Epithelial cell of esophagus (primary cell): ENCODE results near the gene RFPL3.
"Not testable (repeated sequence)": the region's sequence is repeated elsewhere in the genome, so short reads cannot be mapped to it uniquely, and the experiment has no call there.

Experiments
- DNase-seq: peaks from one replicate; pipeline ENCODE4 v3.0.0; 2010; ENCODE audit warnings: low read depth
- H3K4me3 ChIP-seq: 2 replicates; pipeline ENCODE4 v1.5.1; 2011; ENCODE audit warnings: mild to moderate bottlenecking, low read length, control low read depth
- TF ChIP-seq, protein P1 (sequence below): IDR thresholded peaks from 2 replicates; pipeline ENCODE4 v1.5.1; 2011; ENCODE audit warnings: low read depth, mild to moderate bottlenecking, low read length, control low read depth, inconsistent platforms; ENCODE audit not compliant: insufficient read depth; ENCODE audit errors: missing control alignments

RFPL3 gene

DNA sequence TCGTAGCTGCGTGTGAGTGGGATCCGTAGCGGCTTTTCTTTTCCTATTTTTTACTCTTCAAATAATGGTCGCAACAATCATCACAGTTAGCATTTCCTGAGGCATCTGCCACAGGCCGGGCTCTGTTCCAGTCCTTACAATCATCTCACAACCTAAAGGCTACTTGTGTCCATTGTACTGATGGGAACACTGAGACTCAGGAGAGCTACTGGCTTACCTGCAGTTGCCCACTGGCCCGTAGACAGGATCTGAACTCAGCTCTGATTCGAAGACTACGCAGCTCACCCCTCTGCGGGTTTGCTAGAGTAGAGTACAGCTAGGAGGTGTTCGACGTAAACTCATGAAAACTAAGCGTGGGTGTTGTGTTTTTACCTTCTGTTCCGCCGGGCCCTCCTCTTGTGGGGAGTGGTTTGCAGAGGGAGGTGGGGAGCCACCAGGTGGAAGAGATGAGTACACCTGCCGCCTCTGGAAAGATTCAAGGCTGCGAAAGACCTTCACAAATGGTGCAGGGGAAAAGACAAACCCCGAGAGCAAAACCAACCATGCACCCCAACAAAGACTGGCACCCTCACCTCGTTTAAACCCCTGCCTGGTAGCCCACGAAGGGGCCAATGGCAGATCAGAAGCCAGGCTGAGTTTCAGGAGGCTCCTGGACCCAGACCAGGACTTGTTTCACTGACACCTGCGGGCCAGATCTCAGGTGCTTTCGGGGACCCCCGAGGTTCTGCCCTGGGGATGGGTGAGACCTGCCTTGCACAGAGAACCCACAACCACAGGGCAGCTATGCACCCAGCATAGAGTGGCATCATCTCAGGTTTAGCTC lies 18.3 kb upstream of the RFPL3 start:
- TF ChIP-seq, protein P1, sequence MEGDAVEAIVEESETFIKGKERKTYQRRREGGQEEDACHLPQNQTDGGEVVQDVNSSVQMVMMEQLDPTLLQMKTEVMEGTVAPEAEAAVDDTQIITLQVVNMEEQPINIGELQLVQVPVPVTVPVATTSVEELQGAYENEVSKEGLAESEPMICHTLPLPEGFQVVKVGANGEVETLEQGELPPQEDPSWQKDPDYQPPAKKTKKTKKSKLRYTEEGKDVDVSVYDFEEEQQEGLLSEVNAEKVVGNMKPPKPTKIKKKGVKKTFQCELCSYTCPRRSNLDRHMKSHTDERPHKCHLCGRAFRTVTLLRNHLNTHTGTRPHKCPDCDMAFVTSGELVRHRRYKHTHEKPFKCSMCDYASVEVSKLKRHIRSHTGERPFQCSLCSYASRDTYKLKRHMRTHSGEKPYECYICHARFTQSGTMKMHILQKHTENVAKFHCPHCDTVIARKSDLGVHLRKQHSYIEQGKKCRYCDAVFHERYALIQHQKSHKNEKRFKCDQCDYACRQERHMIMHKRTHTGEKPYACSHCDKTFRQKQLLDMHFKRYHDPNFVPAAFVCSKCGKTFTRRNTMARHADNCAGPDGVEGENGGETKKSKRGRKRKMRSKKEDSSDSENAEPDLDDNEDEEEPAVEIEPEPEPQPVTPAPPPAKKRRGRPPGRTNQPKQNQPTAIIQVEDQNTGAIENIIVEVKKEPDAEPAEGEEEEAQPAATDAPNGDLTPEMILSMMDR, result no peak
- no peak for DNase-seq
- no peak overlapping the region for H3K4me3 ChIP-seq

DNA sequence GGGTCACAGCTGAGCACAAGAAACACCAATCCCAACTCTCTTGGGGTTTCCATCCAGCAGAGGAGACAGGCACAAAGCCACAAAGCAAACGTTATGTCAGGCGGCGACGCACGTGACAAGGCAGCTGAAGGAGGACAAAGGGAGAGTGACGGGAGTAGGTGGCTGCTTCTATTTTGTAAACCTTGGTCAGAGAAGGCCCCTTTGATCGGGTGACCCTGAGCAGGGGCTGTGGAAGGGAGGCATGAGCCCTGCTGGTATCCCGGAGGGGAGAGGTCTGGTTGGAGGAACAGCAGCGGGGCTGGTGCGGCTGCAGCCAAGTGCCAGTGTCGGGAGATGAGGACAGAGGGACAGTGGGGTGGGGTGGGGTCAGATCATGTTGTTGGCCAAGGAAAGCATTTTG lies 17.3 kb upstream of the RFPL3 start:
- TF ChIP-seq, protein P1, result no peak
- no peak for DNase-seq

DNA sequence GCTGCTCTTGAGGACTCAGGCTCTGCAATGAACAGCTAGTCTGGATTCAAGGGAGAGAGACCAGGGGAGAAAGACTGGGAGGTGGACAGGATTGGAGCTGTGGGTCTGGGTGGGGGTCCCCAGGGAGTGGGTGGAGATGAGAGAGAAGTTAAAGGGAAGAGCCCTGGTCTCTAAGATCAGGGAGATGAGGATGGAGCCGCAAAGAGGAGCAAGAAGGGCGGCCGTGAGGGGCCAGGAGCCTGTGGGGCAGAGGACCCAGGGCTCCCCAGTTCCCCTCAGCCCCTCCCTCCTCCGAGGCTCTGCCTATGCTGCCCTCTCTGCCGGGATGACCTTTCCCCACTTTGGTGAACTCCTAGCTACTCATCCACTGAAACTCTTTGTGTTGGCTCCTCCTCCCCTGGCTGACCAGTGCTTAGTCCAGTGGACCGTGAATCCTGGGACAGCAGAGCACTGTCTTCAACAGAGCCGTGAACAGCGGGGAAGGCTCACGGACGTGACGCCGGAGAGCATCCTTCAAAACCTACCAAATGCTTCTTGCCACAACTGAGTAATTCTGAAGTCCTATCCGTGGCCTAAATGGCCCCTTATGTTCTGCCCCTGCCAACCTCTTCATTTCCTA lies 16.4 kb upstream of the RFPL3 start:
- no peak for DNase-seq
- TF ChIP-seq, protein P1, result no peak

More for the DNA sequence above, 17.3 kb upstream of the RFPL3 start:
- H3K4me3 ChIP-seq, result no peak overlapping the region

DNA sequence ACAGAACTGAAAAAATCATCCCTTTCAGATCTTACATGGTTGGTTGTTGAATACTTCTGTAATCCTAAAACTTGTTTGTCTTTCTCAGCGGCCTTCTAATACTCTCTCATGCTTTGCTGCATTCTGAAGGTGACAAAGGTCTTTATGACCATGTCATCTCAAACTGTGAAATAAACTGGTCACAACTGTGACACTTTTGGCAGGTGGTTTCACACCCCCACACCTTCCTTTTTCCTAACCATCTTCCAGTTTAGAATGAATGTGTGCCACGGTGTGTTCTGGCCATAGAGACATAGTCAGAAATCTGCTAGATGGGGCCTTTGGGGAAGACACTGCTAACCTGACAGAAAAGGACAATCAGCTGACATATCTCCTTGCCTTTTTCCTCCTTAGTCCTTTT lies 14.7 kb upstream of the RFPL3 start:
- H3K4me3 ChIP-seq, result no peak overlapping the region
- TF ChIP-seq, protein P1, result no peak
- no peak for DNase-seq

More for the DNA sequence above, 16.4 kb upstream of the RFPL3 start:
- no peak overlapping the region for H3K4me3 ChIP-seq

DNA sequence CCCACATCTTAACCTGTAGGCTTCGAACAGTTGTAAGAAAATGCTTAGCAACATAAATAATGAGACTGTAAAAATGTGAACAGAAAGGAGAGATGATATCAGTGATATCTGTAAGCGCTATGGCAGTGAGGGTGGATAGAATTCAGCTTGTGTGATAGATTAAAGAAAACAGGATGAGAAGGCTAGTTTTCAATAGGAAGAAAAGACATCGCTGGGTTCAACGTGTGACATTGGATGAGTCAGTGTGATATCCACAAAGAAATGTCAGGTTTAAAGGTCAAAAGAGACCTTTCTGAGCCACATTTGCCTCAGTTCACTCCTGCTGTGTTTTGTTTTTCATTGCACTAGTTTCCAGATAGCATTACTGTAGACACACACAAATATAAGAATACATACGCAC lies 13.7 kb upstream of the RFPL3 start:
- no peak for DNase-seq
- TF ChIP-seq, protein P1, result no peak
- no peak overlapping the region for H3K4me3 ChIP-seq

DNA sequence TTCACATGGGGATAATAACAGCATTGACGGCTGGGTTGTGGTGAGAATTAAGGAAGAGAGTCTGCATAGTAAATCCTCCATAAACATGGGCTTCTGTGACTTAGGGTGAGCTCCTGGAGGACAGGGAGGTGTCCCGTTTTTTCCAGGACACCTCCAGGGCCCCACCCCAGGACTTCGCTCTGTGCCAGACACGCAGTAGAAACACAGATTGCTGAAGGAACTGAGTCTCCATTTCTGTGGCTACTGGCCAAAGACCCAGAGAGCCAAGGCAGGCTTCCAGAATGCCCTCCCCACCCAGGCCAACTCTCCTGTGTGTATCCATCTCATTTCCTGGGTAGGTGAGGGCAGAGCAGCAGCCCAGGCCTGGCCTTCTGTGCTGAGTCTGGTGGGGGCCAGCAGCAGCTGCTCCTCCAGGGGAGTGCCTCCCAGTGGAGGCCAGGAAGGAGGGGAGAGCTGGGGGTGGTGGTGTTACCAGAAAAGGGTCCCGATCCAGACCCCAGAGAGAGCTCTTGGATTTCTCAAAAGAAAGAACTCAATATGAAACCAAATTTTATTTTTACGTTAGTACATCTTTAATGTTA lies 9.5 kb upstream of the RFPL3 start:
- TF ChIP-seq, protein P1, result no peak
- no peak overlapping the region for H3K4me3 ChIP-seq
- no peak for DNase-seq

DNA sequence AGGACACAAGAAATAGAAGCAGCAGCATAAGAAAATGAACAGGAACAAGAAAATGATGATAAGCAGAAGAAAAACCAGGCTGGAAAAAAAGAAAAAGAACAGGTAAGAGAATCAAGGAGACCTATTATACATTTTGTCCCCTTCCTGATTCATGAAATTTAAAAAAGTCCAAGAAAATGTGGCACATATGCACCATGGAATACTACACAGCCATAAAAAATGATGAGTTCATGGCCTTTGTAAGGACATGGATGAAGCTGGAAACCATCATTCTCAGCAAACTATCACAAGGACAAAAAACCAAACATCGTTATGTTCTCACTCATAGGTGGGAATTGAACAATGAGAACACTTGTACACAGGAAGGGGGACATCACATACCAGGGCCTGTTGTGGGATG lies 5.8 kb upstream of the RFPL3 start:
- not testable (repeated sequence) for H3K4me3 ChIP-seq, DNase-seq
